Measurements from ENCODE around the gene RPGR. TPM values are rescaled to one million over a fixed set of nuclear protein-coding genes. Genes with fewer than 3 reads are reported as not detected.

The RPGR gene
- total and polyA plus RNA-seq, 2 experiments from 2014 or later: 6.0 to 9.7 TPM

DNA sequence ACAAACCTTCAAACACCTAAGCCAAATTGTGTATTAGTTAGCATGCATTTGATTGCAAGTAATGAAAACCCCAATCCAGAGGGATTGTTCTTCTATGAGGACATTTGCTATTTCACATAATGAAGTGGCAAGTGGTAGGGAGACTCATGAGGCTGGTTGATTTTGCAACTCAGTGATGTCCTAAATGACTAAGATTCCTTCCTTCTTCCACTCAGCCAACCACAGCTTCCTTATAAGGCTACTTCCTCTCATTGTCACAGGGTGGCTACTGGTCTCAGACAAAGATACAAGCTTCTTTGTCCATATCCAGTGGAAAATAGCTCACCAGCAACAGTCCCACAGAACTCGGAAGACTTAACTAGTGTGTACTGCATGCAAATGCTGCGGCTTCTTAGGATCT is 19.8 kb upstream of the RPGR start:
- no peak overlapping the region for H3K27ac ChIP-seq
- H3K4me1 ChIP-seq (ENCODE audit: insufficient read depth): no peaks in the 10 kb centered on the region
- H3K36me3 ChIP-seq (ENCODE audit: low read depth): no peaks in the 10 kb centered on the region
- H3K4me3 ChIP-seq: no peak overlapping the region
- 74 to 94% methylated on average over 2 of the region's 2 CpGs for WGBS, 2 experiments (ENCODE audit: low coverage in 1 of 2, low lambda C conversion rate in 2 of 2, missing lambda C conversion rate in 2 of 2)
- H3K9ac ChIP-seq: no peak overlapping the region
- H3K9me3 ChIP-seq (ENCODE audit: low read depth): no peaks in the 10 kb centered on the region
- DNase-seq: peak; percentile 82
- TF ChIP-seq EZH2phosphoT487 (IDR thresholded peaks at IDR 0.05; ENCODE audit: insufficient read depth, low read depth) (no peak), EZH2 (IDR thresholded peaks at IDR 0.05; ENCODE audit: insufficient read depth, poor library complexity, severe bottlenecking) (no peak)
- no peaks in the 10 kb centered on the region for H3K27me3 ChIP-seq (replicated peaks; ENCODE audit: insufficient read depth)
- no peaks in the 10 kb centered on the region for H3F3A ChIP-seq (ENCODE audit: insufficient read depth)
- in situ Hi-C loops (cut with MboI): no loop called here
- H4K20me1 ChIP-seq (ENCODE audit: insufficient read depth): no peaks in the 10 kb centered on the region
- H3K79me2 ChIP-seq (ENCODE audit: insufficient read depth): no peaks in the 10 kb centered on the region
- no peak overlapping the region for H2AFZ ChIP-seq
- no peak overlapping the region for H3K4me2 ChIP-seq (ENCODE audit: unreplicated experiment)
- H3K9me2 ChIP-seq (ENCODE audit: insufficient read depth): no peaks in the 10 kb centered on the region

DNA sequence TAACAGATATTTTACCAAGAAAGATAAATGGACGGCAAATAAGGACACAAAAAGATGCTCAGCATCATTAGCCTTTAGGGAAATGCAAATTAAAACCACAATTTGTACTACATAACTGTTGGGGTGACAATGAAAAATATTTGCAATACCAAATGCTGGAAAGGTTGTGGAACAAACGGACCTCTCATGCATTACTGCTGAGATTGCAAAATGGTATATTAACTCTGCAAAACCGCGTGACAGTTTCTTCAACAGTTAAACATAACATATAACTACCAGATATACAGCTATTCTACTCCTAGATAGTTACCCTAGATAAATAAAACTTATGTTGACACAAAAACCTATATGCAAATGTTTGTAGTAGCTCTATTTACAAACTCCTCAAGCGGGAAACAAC is 18.8 kb upstream of the RPGR start:
- 78 to 85% methylated on average over 5 of the region's 5 CpGs for WGBS, 2 experiments (ENCODE audit: low coverage in 1 of 2, low lambda C conversion rate in 2 of 2, missing lambda C conversion rate in 2 of 2)
- no peaks in the 10 kb centered on the region for H4K20me1 ChIP-seq (ENCODE audit: insufficient read depth)

DNA sequence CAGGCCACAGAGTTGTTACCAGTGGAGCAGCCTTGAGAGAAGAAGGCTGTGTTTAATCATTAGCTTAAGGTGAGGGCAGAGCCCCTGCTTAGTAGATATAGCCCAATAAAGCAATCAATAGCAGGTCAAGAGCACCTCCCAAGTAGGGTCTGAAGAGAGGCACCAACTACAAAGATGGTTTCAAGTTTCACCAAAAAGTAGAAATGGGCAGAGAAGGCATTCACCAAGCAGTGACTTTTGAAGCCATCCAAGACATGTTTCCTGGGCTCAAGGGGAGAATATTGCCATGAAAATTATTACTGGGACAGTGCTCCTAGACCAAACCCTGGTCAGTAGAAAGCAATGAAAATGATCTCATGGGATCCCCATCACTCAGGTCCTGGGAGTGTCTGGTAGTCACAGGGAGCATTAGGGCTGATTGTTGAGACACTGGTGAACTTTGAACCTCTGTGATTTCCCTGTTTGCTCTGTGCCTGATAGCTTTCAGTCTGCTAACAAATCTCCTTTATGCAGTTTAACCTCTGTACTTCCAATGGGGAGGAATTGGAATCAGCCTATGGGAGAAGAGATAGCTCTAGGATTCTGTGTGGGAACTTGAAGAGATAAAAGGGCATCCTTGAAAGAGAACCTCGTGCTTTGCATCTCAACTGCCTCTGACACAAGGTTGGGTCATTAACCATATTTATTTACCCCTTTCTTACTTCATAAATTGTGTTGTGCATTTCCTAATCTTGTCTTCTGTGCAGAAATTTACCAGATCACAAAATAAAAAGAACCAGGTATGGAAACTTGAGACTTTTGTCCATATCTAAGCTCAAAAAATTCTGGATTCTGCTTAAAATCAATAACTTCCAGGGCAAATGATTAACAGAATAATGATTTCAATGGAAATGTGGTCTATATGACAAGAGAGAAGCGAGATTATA is 15.8 kb upstream of the RPGR start:
- H2AFZ ChIP-seq: no peak overlapping the region
- H3K9me2 ChIP-seq (ENCODE audit: insufficient read depth): no peaks in the 10 kb centered on the region
- H4K20me1 ChIP-seq (ENCODE audit: insufficient read depth): no peaks in the 10 kb centered on the region
- whole genome bisulfite sequencing, 2 experiments (ENCODE audit: low coverage in 1 of 2, low lambda C conversion rate in 2 of 2, missing lambda C conversion rate in 2 of 2): 33 to 45% methylated on average over 2 of the region's 2 CpGs
- TF ChIP-seq EZH2 (IDR thresholded peaks at IDR 0.05; ENCODE audit: insufficient read depth, poor library complexity, severe bottlenecking) (no peak), EZH2phosphoT487 (IDR thresholded peaks at IDR 0.05; ENCODE audit: insufficient read depth, low read depth) (no peak)
- H3K27me3 ChIP-seq (replicated peaks; ENCODE audit: insufficient read depth): no peaks in the 10 kb centered on the region
- H3K36me3 ChIP-seq (ENCODE audit: low read depth): no peaks in the 10 kb centered on the region
- H3K27ac ChIP-seq: no peak overlapping the region
- in situ Hi-C loops (cut with MboI): no loop called here
- no peaks in the 10 kb centered on the region for H3K9me3 ChIP-seq (ENCODE audit: low read depth)
- no peaks in the 10 kb centered on the region for H3K79me2 ChIP-seq (ENCODE audit: insufficient read depth)
- DNase-seq: no peak
- H3K4me2 ChIP-seq (ENCODE audit: unreplicated experiment): no peak overlapping the region
- no peaks in the 10 kb centered on the region for H3F3A ChIP-seq (ENCODE audit: insufficient read depth)
- no peak overlapping the region for H3K4me3 ChIP-seq
- no peak overlapping the region for H3K9ac ChIP-seq
- H3K4me1 ChIP-seq (ENCODE audit: insufficient read depth): no peaks in the 10 kb centered on the region

More for the DNA sequence above, 18.8 kb upstream of the RPGR start:
- Histone ChIP-seq H3K4me1 (ENCODE audit: insufficient read depth) (no peaks in the 10 kb centered on the region), H3F3A (ENCODE audit: insufficient read depth) (no peaks in the 10 kb centered on the region), H2AFZ (no peak overlapping the region), H3K4me2 (ENCODE audit: unreplicated experiment) (no peak overlapping the region), H3K4me3 (no peak overlapping the region), H3K36me3 (ENCODE audit: low read depth) (no peaks in the 10 kb centered on the region), H3K9me2 (ENCODE audit: insufficient read depth) (no peaks in the 10 kb centered on the region), H3K9ac (no peak overlapping the region), H3K27ac (no peak overlapping the region), H3K9me3 (ENCODE audit: low read depth) (no peaks in the 10 kb centered on the region), H3K79me2 (ENCODE audit: insufficient read depth) (no peaks in the 10 kb centered on the region), H3K27me3 (replicated peaks; ENCODE audit: insufficient read depth) (no peaks in the 10 kb centered on the region)
- TF ChIP-seq EZH2 (IDR thresholded peaks at IDR 0.05; ENCODE audit: insufficient read depth, poor library complexity, severe bottlenecking) (no peak), EZH2phosphoT487 (IDR thresholded peaks at IDR 0.05; ENCODE audit: insufficient read depth, low read depth) (no peak)
- no peak for DNase-seq
- in situ Hi-C loops (cut with MboI): no loop called here

DNA sequence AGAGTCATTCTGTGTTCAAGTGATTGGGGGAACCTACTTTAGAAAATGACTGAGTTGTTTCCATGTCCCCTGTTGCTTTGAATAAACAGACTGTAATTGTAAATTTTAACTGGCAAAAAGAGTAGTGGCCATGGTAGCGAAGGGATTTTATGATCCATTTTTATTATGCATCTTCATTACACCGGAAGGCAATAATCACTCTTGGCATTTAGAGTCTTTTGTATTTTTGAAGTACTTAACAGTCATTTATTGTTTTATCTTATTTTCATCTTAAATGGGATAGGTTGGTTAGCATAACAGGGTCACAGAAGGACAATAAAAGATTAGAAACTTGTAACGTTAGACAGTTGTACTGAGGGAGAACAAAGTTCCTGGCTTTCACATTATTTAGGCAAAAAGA is 14.1 kb upstream of the RPGR start:
- H3K79me2 ChIP-seq (ENCODE audit: insufficient read depth): no peaks in the 10 kb centered on the region
- in situ Hi-C loops (cut with MboI): no loop called here
- no peak for DNase-seq
- no peak for TF ChIP-seq EZH2 (IDR thresholded peaks at IDR 0.05; ENCODE audit: insufficient read depth, poor library complexity, severe bottlenecking)
- TF ChIP-seq EZH2phosphoT487 (IDR thresholded peaks at IDR 0.05; ENCODE audit: insufficient read depth, low read depth): no peak
- H3K27ac ChIP-seq: no peak overlapping the region
- no peaks in the 10 kb centered on the region for H3K9me3 ChIP-seq (ENCODE audit: low read depth)
- no peaks in the 10 kb centered on the region for H3K9me2 ChIP-seq (ENCODE audit: insufficient read depth)
- H3K9ac ChIP-seq: no peak overlapping the region
- no peak overlapping the region for H3K4me3 ChIP-seq
- no peak overlapping the region for H3K4me2 ChIP-seq (ENCODE audit: unreplicated experiment)
- H3K27me3 ChIP-seq (replicated peaks; ENCODE audit: insufficient read depth): no peaks in the 10 kb centered on the region
- H3K4me1 ChIP-seq (ENCODE audit: insufficient read depth): no peaks in the 10 kb centered on the region
- no peaks in the 10 kb centered on the region for H4K20me1 ChIP-seq (ENCODE audit: insufficient read depth)
- 68 to 88% methylated on average over 3 of the region's 3 CpGs for WGBS, 2 experiments (ENCODE audit: low coverage in 1 of 2, low lambda C conversion rate in 2 of 2, missing lambda C conversion rate in 2 of 2)
- no peak overlapping the region for H2AFZ ChIP-seq
- H3K36me3 ChIP-seq (ENCODE audit: low read depth): no peaks in the 10 kb centered on the region
- H3F3A ChIP-seq (ENCODE audit: insufficient read depth): no peaks in the 10 kb centered on the region

Measured in GM23248 (cell line).